A549 treated with GW870086 at 1 μM for 4 hours (cell line): ENCODE data around the gene UFD1. TPM values are rescaled to one million over a fixed set of nuclear protein-coding genes. Genes with fewer than 3 reads are reported as not detected.

Experiments used
- total RNA-seq: library from RNA; stranded (reverse); fragments of 200-300 nt; extraction: Qiagen RNA extraction; gene quantifications from 5 replicates; pipeline ENCODE4 v1.2.3, GENCODE V29; 2022; ENCODE audit warnings: low read depth

The UFD1 gene
- total RNA-seq = 88.1 to 103 TPM (median 98.9 TPM) in 5 replicates

DNA sequence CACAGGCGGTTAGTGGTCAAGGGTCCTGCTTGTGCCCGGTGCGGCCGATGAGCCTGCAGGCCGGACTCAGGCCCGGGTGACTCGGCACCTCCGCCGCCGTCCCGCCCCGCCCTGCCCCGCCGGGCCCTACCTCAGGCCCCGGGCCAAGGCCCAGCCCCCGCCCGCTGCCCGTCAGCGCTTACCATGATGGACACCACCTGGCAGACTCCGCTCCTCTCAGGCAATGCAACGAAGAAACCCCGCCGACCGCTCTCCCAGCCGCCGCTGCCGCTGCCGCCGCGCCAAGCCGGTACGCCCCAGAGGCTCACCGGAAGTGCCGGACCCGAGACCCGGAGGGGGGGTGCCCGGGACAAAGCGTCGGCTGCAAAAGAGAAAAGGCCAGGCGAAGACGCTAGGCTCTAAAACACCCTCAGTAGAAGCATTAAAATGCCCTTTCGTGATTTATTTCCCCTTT is at the start of gene UFD1:
Gene UFD1 (minus strand): TSS at position 293 of the 454 bp plus-strand sequence. CDS start 108 bp downstream, at position 185.

GRCh38 chr22:19524170-19525115 is 45.5 kb upstream of the UFD1 start, which contains the start of gene CLDN5:
TSS of gene CLDN5 (minus strand) at chr22:19524410. CDS start at chr22:19524255, 155 bp downstream.

DNA sequence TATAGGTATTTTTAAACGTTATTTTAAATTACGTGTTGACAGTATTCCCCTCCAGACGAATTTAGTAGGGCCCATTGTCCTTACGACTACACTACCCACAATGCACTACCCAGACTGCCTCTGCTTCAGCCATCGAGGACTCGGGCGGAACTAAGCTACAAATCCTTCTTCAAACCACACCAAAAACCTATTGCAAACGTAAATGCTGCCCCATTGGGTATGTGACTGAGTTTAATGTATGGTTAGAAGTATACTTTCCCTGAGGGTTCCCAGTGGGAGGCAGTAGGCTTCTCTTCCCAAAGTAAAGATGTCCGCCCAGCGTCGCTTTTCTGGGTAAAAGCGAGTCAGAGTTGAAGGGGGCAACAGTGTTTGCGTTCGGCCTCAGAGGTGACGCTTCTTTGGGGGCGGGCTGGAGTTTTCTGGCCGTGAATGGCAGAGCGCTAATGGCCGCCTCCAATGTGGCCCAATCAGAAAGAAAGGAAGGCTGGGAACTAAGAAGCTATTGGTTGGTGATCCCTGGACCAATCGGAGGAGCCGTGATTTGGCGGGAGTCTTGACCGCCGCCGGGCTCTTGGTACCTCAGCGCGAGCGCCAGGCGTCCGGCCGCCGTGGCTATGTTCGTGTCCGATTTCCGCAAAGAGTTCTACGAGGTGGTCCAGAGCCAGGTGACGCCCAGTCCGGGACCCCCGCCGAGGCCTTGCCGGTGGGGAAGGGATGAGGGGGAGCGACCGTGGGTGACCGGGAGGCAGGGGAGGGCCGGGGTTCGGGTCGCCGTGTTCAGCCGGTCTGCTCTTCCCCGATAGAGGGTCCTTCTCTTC is 571 bp upstream of the UFD1 start, which contains the start of gene CDC45:
Gene CDC45 (plus strand): TSS at position 566 of the 818 bp plus-strand sequence. CDS start 49 bp downstream, at position 615.

GRCh38 chr22:19447330-19448075 is 31.5 kb downstream of the UFD1 start, which contains the start of gene C22orf39:
TSS of gene C22orf39 (minus strand) at chr22:19447711. CDS start at chr22:19447688, 23 bp downstream.

DNA sequence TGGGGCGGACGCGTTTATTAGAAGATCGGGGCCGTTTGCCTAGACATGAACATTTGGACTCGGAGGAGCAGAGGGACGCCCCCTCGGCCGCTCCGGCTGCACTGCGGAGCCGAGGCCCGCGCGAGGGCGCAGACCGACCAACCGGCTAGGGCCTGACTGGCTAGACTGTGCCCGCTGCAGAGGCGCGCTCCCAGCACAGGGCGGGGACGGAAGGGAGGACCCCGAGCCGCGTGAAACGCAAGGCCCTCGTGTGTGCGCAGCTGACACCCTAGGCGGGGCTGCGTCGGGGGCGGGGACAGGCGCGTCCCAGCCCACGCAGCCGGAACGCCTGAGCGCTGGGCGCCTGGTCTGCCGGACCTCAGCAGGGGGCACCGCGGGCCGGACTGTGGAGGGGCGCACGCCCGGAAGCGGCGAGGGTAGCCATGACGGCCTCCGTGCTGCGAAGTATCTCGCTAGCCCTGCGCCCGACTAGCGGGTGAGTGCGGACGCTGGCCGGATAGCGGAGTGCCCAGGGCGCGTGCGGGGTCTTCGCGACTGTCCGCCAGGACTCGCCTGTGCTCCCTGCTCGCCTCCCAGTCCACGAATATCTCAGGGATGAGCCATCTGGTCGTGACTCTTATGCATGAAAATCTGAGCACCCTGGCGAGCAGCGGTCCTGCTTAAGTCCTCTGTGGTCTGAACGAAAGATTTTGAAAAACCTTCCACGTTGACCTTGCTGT is 46.7 kb downstream of the UFD1 start, which contains the start of gene MRPL40:
Gene MRPL40 (plus strand): TSS at position 413 of the 719 bp plus-strand sequence. CDS start 10 bp downstream, at position 423.

GRCh38 chr22:19431649-19432132 is 47.3 kb downstream of the UFD1 start, which contains the start of gene HIRA:
TSS of gene HIRA (minus strand) at chr22:19431733. CDS start at chr22:19431476, 257 bp downstream.

Other genes starting within 250 kb of the UFD1 start
- gene CLTCL1, start 187.5 kb downstream of the UFD1 start, total RNA-seq = 3.6 to 5.4 TPM (median 4.8 TPM) in 5 replicates
- 19.2 to 24.4 TPM (median 23.0 TPM) in 5 replicates for gene HIRA, start 47.5 kb downstream of the UFD1 start, total RNA-seq
- 41.5 to 55.9 TPM (median 46.7 TPM) in 5 replicates for gene MRPL40, start 46.6 kb downstream of the UFD1 start, total RNA-seq
- gene C22orf39, start 31.5 kb downstream of the UFD1 start, total RNA-seq = 12.0 to 16.0 TPM (median 14.3 TPM) in 5 replicates
- gene CDC45, start 727 bp upstream of the UFD1 start, total RNA-seq = 24.0 to 27.8 TPM (median 26.5 TPM) in 5 replicates
- gene CLDN5, start 45.2 kb upstream of the UFD1 start, total RNA-seq = not detected in 5 replicates
- gene SEPTIN5, start 235.3 kb upstream of the UFD1 start, total RNA-seq = 7.0 to 10.2 TPM (median 9.5 TPM) in 5 replicates
- gene GP1BB, start 244.3 kb upstream of the UFD1 start, total RNA-seq = 0.45 to 1.9 TPM (median 1.5 TPM) in 5 replicates